OCI-LY7 (cell line): ENCODE results near the gene EFHD1. TPM values are rescaled to one million over a fixed set of nuclear protein-coding genes. Genes with fewer than 3 reads are reported as not detected.

ENCODE experiments used
- BruUV-seq: library from RNA; stranded (reverse); fragments of 400-500 nt; replicated peaks from 2 replicates; lab custom pipeline; 2021; lab: Mats Ljungman, UMichigan
- CTCF ChIA-PET: fragments of 300-600 bp; sonication (Branson Sonifier 250); formaldehyde crosslinking; loops from one replicate; lab custom pipeline; 2022; ENCODE audit warnings: antibody characterized with exemption; ENCODE audit not compliant: unreplicated experiment; lab: Charles Lee
- POLR2A ChIA-PET: fragments of 300-600 bp; sonication (Branson Sonifier 250); formaldehyde crosslinking; loops from one replicate; lab custom pipeline; 2022; ENCODE audit warnings: antibody characterized with exemption; lab: Charles Lee
- DNase-seq: peaks from one replicate; pipeline ENCODE4 v3.0.0-alpha.2; 2015; ENCODE audit warnings: low spot score
- H2AFZ ChIP-seq: fragments of 200-600 bp; sonication (generic), shearing (Covaris generic); 2 replicates; pipeline ENCODE4 v1.6.1; 2014; ENCODE audit warnings: mild to moderate bottlenecking, antibody characterized with exemption, low read length, moderate library complexity
- H3K27ac ChIP-seq: fragments of 200-600 bp; sonication (generic); 2 replicates; pipeline ENCODE4 v1.5.1; 2014; ENCODE audit warnings: mixed run types, low read depth, mild to moderate bottlenecking, moderate library complexity, low read length, inconsistent platforms; ENCODE audit not compliant: poor library complexity, severe bottlenecking
- H3K36me3 ChIP-seq: fragments of 200-600 bp; sonication (generic); 2 replicates; pipeline ENCODE4 v1.6.1; 2014; ENCODE audit warnings: mild to moderate bottlenecking, antibody characterized with exemption, low read length, moderate library complexity, mixed read lengths; ENCODE audit not compliant: insufficient read depth
- H3K4me1 ChIP-seq: fragments of 200-600 bp; sonication (generic); 2 replicates; pipeline ENCODE4 v1.5.1; 2014; ENCODE audit warnings: mild to moderate bottlenecking, low read length; ENCODE audit not compliant: insufficient read depth, poor library complexity, severe bottlenecking
- H3K4me2 ChIP-seq: fragments of 200-600 bp; sonication (generic); 2 replicates; pipeline ENCODE4 v1.6.1; 2014; ENCODE audit warnings: mild to moderate bottlenecking, low read length
- H3K4me3 ChIP-seq: fragments of 200-600 bp; sonication (generic); 2 replicates; pipeline ENCODE4 v1.5.1; 2014; ENCODE audit warnings: mild to moderate bottlenecking, low read depth, low read length; ENCODE audit not compliant: poor library complexity, severe bottlenecking
- H3K79me2 ChIP-seq: fragments of 200-600 bp; sonication (generic); 2 replicates; pipeline ENCODE4 v1.6.1; 2016; ENCODE audit warnings: low read depth, mild to moderate bottlenecking, low read length, moderate library complexity, mixed read lengths; ENCODE audit not compliant: insufficient read depth
- H3K9me2 ChIP-seq: fragments of 200-600 bp; sonication (generic); 2 replicates; pipeline ENCODE4 v1.6.1; 2016; ENCODE audit warnings: mild to moderate bottlenecking, low read length, mixed read lengths; ENCODE audit not compliant: insufficient read depth
- H3K9me3 ChIP-seq: fragments of 200-600 bp; sonication (generic); 2 replicates; pipeline ENCODE4 v1.6.1; 2014; ENCODE audit warnings: mild to moderate bottlenecking, mixed run types, low read length, mixed read lengths
- H4K20me1 ChIP-seq: fragments of 200-600 bp; sonication (generic); 2 replicates; pipeline ENCODE4 v1.6.1; 2014; ENCODE audit warnings: mild to moderate bottlenecking, antibody characterized with exemption, low read length, moderate library complexity, mixed read lengths; ENCODE audit not compliant: insufficient read depth
- EZH2phosphoT487 ChIP-seq: fragments of 200-600 bp; sonication (generic); IDR thresholded peaks from 2 replicates; pipeline ENCODE4 v1.6.1; 2018; ENCODE audit warnings: low read depth, borderline replicate concordance, mild to moderate bottlenecking, mixed run types, antibody characterized with exemption, low read length, moderate library complexity, mixed read lengths
- intact Hi-C: fragments of 100-400 bp; cut with micrococcal nuclease; formaldehyde crosslinking; loops from one replicate; pipeline ENCODE4 v1.10.0; 2022; ENCODE audit not compliant: unreplicated experiment
- total RNA-seq, 2 experiments: library from RNA; depleted of rRNA in 1 of 2; stranded (reverse); fragments of >200 nt in 1 of 2; shearing (Covaris generic) in 1 of 2; gene quantifications; 2 replicates each; pipeline ENCODE4 v1.2.3, GENCODE V29; 2014 to 2022
- TF ChIP-seq, protein P1 (sequence below): fragments of 200-600 bp; sonication (generic); conservative IDR thresholded peaks from 2 replicates; pipeline ENCODE4 v1.5.1; 2014; ENCODE audit warnings: mild to moderate bottlenecking, antibody characterized with exemption, low read length, moderate library complexity, mixed read lengths

The EFHD1 gene
- total RNA-seq, 2 experiments from 2014 or later = not detected

DNA sequence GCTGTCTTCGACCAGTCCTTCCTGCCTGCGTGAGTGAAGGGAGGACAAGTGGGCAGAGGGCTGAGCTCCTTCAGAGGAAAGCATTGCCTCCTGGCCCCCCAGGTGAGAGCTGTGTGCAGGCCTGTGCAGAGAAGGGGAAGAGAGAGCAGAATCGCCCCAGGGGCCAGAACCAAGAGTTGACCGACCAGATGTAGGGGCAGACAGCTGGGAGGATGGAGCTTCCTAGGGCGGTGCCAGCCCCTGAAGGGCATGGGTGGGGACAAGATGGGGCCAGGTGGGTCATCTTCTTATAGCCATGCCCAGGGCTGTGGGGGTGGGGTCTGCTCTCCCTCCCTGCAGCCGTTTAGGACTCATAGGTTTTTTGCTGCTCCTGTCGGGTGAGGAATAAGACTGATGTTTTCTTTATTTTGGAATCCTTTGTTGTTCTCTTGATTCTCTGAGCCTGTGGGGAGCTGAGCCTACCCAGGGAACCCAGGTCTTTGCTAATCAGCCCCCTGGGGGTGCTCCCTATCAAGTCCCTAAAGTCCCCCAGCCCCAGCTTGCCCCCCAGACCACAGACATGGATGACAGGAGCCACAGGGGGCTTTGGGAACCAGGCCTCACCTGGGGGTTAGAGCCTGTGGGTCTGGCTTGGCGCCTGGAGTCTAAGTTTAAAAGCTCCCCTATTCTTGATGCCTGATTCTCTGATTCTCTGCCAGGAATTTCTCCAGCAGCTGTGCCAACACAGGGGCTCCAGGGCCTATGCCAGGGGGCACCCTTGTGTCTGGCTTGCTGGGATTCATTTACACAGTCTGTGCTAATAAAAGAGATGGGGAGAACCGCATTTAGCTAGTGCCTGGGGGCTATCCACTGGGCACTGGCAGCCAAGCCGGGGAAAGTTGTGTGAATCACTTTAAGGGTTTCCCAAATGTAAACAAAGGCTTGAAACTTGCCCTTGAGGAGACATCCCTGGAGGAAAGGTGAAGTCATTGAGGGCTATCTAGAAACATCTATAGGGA lies 9.3 kb upstream of the EFHD1 start:
- no peak overlapping the region for H3K27ac ChIP-seq
- no peak overlapping the region for H3K4me3 ChIP-seq
- H3K9me3 ChIP-seq = no peaks in the 10 kb centered on the region
- no peaks in the 10 kb centered on the region for H3K79me2 ChIP-seq
- no peaks in the 10 kb centered on the region for H3K36me3 ChIP-seq
- no peak for DNase-seq
- intact Hi-C loops = no loop called here
- BruUV-seq = no TSS peak
- TF ChIP-seq EZH2phosphoT487 = no peak
- TF ChIP-seq, protein P1, sequence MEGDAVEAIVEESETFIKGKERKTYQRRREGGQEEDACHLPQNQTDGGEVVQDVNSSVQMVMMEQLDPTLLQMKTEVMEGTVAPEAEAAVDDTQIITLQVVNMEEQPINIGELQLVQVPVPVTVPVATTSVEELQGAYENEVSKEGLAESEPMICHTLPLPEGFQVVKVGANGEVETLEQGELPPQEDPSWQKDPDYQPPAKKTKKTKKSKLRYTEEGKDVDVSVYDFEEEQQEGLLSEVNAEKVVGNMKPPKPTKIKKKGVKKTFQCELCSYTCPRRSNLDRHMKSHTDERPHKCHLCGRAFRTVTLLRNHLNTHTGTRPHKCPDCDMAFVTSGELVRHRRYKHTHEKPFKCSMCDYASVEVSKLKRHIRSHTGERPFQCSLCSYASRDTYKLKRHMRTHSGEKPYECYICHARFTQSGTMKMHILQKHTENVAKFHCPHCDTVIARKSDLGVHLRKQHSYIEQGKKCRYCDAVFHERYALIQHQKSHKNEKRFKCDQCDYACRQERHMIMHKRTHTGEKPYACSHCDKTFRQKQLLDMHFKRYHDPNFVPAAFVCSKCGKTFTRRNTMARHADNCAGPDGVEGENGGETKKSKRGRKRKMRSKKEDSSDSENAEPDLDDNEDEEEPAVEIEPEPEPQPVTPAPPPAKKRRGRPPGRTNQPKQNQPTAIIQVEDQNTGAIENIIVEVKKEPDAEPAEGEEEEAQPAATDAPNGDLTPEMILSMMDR = no peak
- no peaks in the 10 kb centered on the region for H3K9me2 ChIP-seq
- ChIA-PET POLR2A (interaction anchor here (0.7 kb wide), 1 partner anchor 128 kb away, joined by 5 read pairs; no protein-coding TSS in a partner anchor), CTCF (no interaction called here)
- no peaks in the 10 kb centered on the region for H4K20me1 ChIP-seq
- no peak overlapping the region for H3K4me2 ChIP-seq
- no peaks in the 10 kb centered on the region for H3K4me1 ChIP-seq
- no peak overlapping the region for H2AFZ ChIP-seq

DNA sequence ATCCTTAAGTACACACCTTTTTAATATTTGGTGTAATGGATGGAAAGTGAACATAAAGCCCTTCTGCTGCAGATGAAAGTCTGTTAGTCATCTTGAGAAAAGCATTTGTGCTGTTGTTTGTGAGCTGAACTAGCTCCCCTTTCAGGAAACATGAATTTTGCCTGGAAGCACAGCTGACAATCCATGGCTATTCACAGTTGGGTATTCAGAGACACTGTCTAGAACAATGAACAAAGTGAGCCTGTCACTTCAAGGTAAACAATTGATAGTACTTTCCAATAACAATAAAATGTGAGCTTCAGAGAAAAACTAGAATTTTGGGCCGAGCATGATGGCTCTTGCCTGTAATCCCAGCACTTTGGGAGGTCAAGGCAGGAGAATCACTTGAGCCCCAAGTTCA lies 6.8 kb upstream of the EFHD1 start:
- TF ChIP-seq, protein P1 = no peak
- TF ChIP-seq EZH2phosphoT487 = no peak
- no peak overlapping the region for H3K4me2 ChIP-seq
- POLR2A ChIA-PET = interaction anchor here (0.6 to 0.7 kb wide), 2 partner anchors 308 to 1946 kb away, joined by 3 to 4 read pairs; no protein-coding TSS in a partner anchor
- H2AFZ ChIP-seq = no peak overlapping the region
- no peaks in the 10 kb centered on the region for H3K79me2 ChIP-seq
- BruUV-seq = no TSS peak
- no peaks in the 10 kb centered on the region for H3K9me3 ChIP-seq
- H3K4me1 ChIP-seq = no peaks in the 10 kb centered on the region
- no peak for DNase-seq
- H3K4me3 ChIP-seq = no peak overlapping the region
- no peaks in the 10 kb centered on the region for H3K9me2 ChIP-seq
- H3K27ac ChIP-seq = no peak overlapping the region
- intact Hi-C loops = no loop called here
- CTCF ChIA-PET = no interaction called here
- no peaks in the 10 kb centered on the region for H4K20me1 ChIP-seq
- H3K36me3 ChIP-seq = no peaks in the 10 kb centered on the region
